Psoas muscle (tissue), 7 donors: Measurements from ENCODE around the gene TSPAN31. TPM values are rescaled to one million over a fixed set of nuclear protein-coding genes. Genes with fewer than 3 reads are reported as not detected.

Experiments
- polyA plus RNA-seq, 3 donors: library from polyadenylated mRNA; stranded (reverse); fragments of 200-250 nt; gene quantifications; one replicate each; pipeline ENCODE4 v1.2.3, GENCODE V29; 2013
- total RNA-seq, 4 donors: library from RNA; stranded (reverse); fragmentation: NEBNext Ultra II Directional in 2 of 4; extraction: Animal tissue kit (Norgen Biotek cat#: 25700) in 2 of 4; gene quantifications; one replicate each; pipeline versions ENCODE4 v1.2.1 to v1.2.4, GENCODE V29; 2021 to 2023
- donor health status: healthy with polysubstance abuse.
- donor health status: DM: no; HTN: no; CAD: no; lungs with moderate emphysema.
- donor health status: Bipolar disorder and iron deficiency.
- donor health status: healthy.
- donor health status: DM: no; HTN: no; CAD: no.
- donor health status: DM: no; HTN: no; CAD: no.
- donor health status: DM: yes; HTN: yes; CAD: no.

TSPAN31 gene
- total and polyA plus RNA-seq, 7 donors, result 14.6 to 31.2 (median 20.6) TPM

Other genes starting within 250 kb of the TSPAN31 start
- gene DDIT3, start 224.5 kb upstream of the TSPAN31 start, total RNA-seq, result 10 to 100 TPM; 11.1 to 59.5 (median 19.6) TPM
- gene DDIT3, start 224.5 kb upstream of the TSPAN31 start, polyA plus RNA-seq, result 100 to 1,000 TPM in 1 of 3 donors, 10 to 100 TPM in 2; 62.5 to 224 (median 68.9) TPM
- 10 to 100 TPM; 29.5 to 52.9 (median 39.5) TPM for gene MBD6, start 222.2 kb upstream of the TSPAN31 start, total RNA-seq
- gene MBD6, start 222.2 kb upstream of the TSPAN31 start, polyA plus RNA-seq, result 10 to 100 TPM; 11.6 to 18.4 (median 17.5) TPM
- gene DCTN2, start 197.8 kb upstream of the TSPAN31 start, total RNA-seq, result 100 to 1,000 TPM in 2 of 4 donors, 10 to 100 TPM in 2; 91.0 to 128 (median 103) TPM
- 100 to 1,000 TPM; 107 to 165 (median 123) TPM for gene DCTN2, start 197.8 kb upstream of the TSPAN31 start, polyA plus RNA-seq
- under 1 TPM in 3 of 4 donors, not detected in 1; 0.04 to 0.21 (median 0.14) TPM for gene KIF5A, start 195.0 kb upstream of the TSPAN31 start, total RNA-seq
- under 1 TPM; 0.01 to 0.18 (median 0.04) TPM for gene KIF5A, start 195.0 kb upstream of the TSPAN31 start, polyA plus RNA-seq
- 10 to 100 TPM in 2 of 4 donors, 1 to 10 TPM in 2; 8.1 to 13.3 (median 9.9) TPM for gene PIP4K2C, start 153.8 kb upstream of the TSPAN31 start, total RNA-seq
- gene PIP4K2C, start 153.8 kb upstream of the TSPAN31 start, polyA plus RNA-seq, result 10 to 100 TPM in 2 of 3 donors, 1 to 10 TPM in 1; 7.7 to 16.4 (median 16.0) TPM
- gene DTX3, start 140.2 kb upstream of the TSPAN31 start, total RNA-seq, result 1 to 10 TPM; 3.5 to 9.1 (median 4.2) TPM
- gene DTX3, start 140.2 kb upstream of the TSPAN31 start, polyA plus RNA-seq, result 1 to 10 TPM; 4.4 to 5.2 (median 4.5) TPM
- 1 to 10 TPM; 2.9 to 9.2 (median 3.5) TPM for gene ARHGEF25, start 133.6 kb upstream of the TSPAN31 start, total RNA-seq
- gene ARHGEF25, start 133.6 kb upstream of the TSPAN31 start, polyA plus RNA-seq, result 1 to 10 TPM; 3.2 to 4.5 (median 4.2) TPM
- 10 to 100 TPM in 3 of 4 donors, 1 to 10 TPM in 1; 9.1 to 26.6 (median 12.1) TPM for gene B4GALNT1, start 111.8 kb upstream of the TSPAN31 start, total RNA-seq
- gene B4GALNT1, start 111.8 kb upstream of the TSPAN31 start, polyA plus RNA-seq, result 10 to 100 TPM in 1 of 3 donors, 1 to 10 TPM in 2; 8.2 to 46.7 (median 8.8) TPM
- 10 to 100 TPM; 56.6 to 64.4 (median 61.5) TPM for gene OS9, start 50.9 kb upstream of the TSPAN31 start, total RNA-seq
- gene OS9, start 50.9 kb upstream of the TSPAN31 start, polyA plus RNA-seq, result 10 to 100 TPM; 53.0 to 76.4 (median 74.6) TPM
- 1 to 10 TPM; 3.5 to 9.6 (median 5.8) TPM for gene AGAP2, start 6.3 kb upstream of the TSPAN31 start, total RNA-seq
- gene AGAP2, start 6.3 kb upstream of the TSPAN31 start, polyA plus RNA-seq, result 1 to 10 TPM; 2.5 to 3.9 (median 2.9) TPM
- 10 to 100 TPM; 38.0 to 74.1 (median 53.6) TPM for gene CDK4, start 7.3 kb downstream of the TSPAN31 start, total RNA-seq
- 100 to 1,000 TPM in 1 of 3 donors, 10 to 100 TPM in 2; 52.8 to 105 (median 56.6) TPM for gene CDK4, start 7.3 kb downstream of the TSPAN31 start, polyA plus RNA-seq
- gene MARCHF9, start 10.1 kb downstream of the TSPAN31 start, total RNA-seq, result 1 to 10 TPM; 7.8 to 9.4 (median 8.8) TPM
- 1 to 10 TPM; 5.7 to 8.8 (median 7.2) TPM for gene MARCHF9, start 10.1 kb downstream of the TSPAN31 start, polyA plus RNA-seq
- under 1 TPM in 3 of 4 donors, not detected in 1; 0.42 to 0.54 (median 0.50) TPM for gene CYP27B1, start 22.0 kb downstream of the TSPAN31 start, total RNA-seq
- gene CYP27B1, start 22.0 kb downstream of the TSPAN31 start, polyA plus RNA-seq, result under 1 TPM in 2 of 3 donors, not detected in 1; 0.06 to 0.10 TPM
- gene METTL1, start 27.1 kb downstream of the TSPAN31 start, total RNA-seq, result 10 to 100 TPM; 24.3 to 56.5 (median 30.4) TPM
- 10 to 100 TPM; 18.8 to 80.9 (median 19.0) TPM for gene METTL1, start 27.1 kb downstream of the TSPAN31 start, polyA plus RNA-seq
- 1 to 10 TPM in 3 of 4 donors, under 1 TPM in 1; 0.89 to 1.9 (median 1.4) TPM for gene EEF1AKMT3, start 27.6 kb downstream of the TSPAN31 start, total RNA-seq
- 1 to 10 TPM in 1 of 3 donors, under 1 TPM in 2; 0.62 to 2.0 (median 0.66) TPM for gene EEF1AKMT3, start 27.6 kb downstream of the TSPAN31 start, polyA plus RNA-seq
- 10 to 100 TPM; 31.5 to 52.8 (median 50.2) TPM for gene TSFM, start 37.7 kb downstream of the TSPAN31 start, total RNA-seq
- gene TSFM, start 37.7 kb downstream of the TSPAN31 start, polyA plus RNA-seq, result 10 to 100 TPM; 39.5 to 74.3 (median 59.2) TPM
- 1 to 10 TPM; 1.9 to 7.5 (median 4.7) TPM for gene AVIL, start 73.7 kb downstream of the TSPAN31 start, total RNA-seq
- gene AVIL, start 73.7 kb downstream of the TSPAN31 start, polyA plus RNA-seq, result 1 to 10 TPM in 2 of 3 donors, under 1 TPM in 1; 0.94 to 4.6 (median 1.8) TPM
- 10 to 100 TPM; 71.3 to 91.8 (median 80.0) TPM for gene CTDSP2, start 101.7 kb downstream of the TSPAN31 start, total RNA-seq
- gene CTDSP2, start 101.7 kb downstream of the TSPAN31 start, polyA plus RNA-seq, result 10 to 100 TPM; 13.9 to 64.7 (median 44.5) TPM
- gene ATP23, start 196.5 kb downstream of the TSPAN31 start, total RNA-seq, result 10 to 100 TPM in 2 of 4 donors, 1 to 10 TPM in 2; 7.4 to 13.5 (median 9.5) TPM
- gene ATP23, start 196.5 kb downstream of the TSPAN31 start, polyA plus RNA-seq, result 10 to 100 TPM in 1 of 3 donors, 1 to 10 TPM in 2; 6.3 to 28.8 (median 8.7) TPM